HG03460 (cell line): Measurements from ENCODE around the gene NT5C2.
"Not testable (repeated sequence)": the region's sequence is repeated elsewhere in the genome, so short reads cannot be mapped to it uniquely, and the experiment has no call there.

Source experiments
- ATAC-seq: cut with Tn5 transposase; IDR thresholded peaks from one replicate; pipeline ENCODE4 v1.9.1; 2021; ENCODE audit not compliant: unreplicated experiment

NT5C2 gene

DNA sequence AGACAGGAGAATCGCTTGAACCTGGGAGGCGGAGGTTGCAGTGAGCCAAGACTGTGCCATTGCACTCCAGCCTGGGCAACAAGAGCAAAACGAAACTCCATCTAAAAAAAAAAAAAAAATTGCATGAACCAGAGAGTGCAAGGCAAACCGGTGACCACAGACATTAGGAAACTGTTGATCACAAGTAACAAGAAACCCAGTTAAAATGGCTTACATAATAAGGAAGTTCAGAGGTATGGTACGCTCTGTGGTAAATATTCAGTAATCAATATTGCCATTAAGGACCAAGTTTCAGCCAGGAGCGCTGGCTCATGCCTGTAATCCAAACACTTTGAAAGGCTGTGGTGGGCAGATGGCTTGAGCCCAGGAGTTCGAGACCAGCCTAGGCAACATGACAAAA lies 9.2 kb upstream of the NT5C2 start:
- ATAC-seq, result no peak

DNA sequence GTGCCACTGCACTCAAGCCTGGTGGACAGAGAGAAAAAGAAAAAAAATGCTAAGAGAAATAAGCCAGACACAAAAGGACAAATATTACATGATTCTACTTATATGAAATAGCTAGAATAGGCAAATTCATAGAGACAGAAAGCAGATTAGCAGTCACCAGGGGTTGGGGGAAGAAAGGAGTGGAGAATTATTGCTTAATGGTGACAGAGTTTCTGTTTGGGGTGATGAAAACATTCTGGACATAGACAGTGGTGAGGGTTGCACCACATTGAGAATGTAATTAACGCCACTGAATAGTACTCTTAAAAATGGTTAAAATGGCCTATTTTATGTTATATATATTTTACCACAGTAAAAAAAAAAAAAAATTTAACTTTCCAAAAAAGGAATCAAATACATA lies 6.4 kb upstream of the NT5C2 start:
- ATAC-seq, result no peak

DNA sequence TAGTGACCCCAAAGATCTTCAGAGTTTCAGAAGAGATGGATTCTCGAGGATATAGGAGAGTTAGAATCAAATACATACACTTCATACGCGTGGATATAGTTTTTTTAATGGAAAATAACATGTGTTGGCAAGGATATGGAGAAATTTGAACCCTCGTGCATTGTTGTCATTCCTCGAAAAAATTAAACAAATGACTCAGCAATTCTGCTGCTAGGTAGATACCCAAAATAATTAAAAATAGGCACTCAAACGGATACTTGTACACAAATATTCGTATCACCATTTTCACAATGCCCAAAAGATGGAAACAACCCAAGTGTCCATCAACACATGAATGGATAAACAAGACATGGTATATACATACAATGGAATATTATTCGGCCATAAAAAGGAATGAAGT lies 5.6 kb upstream of the NT5C2 start:
- no peak for ATAC-seq

DNA sequence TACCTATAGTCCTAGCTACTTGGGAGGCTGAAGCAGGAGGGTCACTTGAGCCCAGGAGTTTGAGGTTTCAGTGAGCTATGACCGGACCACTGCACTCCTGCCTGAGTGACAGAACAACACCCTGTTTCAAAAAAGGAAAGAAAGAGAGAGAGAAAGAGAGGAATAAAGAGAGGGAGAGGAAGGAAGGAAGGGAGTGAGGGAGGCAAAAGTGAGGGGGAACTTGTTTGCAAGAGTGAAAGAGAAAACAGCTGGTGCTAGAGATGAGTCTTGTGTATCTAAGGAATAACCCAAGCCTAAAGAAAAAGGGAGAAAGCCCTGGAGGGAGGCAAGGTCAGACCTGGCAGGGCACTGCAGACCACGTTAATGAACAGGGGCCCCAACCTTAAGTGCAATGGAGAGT lies 4.8 kb upstream of the NT5C2 start:
- no peak for ATAC-seq

DNA sequence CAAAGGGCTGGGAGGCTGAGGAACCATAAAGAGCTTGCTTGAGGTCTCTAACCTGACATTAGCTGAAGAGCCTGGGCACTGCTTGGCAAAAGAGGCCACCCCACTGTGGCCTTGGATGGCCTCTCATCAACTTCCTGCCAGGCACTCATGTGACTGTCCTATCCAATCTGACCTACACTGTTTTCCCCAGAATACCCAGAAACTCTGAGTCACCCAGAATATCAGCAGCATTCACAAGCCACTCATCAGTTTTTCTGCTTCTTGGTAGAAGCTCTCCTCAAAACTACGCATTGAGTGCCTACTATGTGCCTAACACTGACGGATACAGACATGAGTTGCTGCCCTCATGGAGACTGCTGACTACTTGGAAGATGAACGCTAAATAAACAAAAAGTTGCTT lies 4.1 kb upstream of the NT5C2 start:
- no peak for ATAC-seq

DNA sequence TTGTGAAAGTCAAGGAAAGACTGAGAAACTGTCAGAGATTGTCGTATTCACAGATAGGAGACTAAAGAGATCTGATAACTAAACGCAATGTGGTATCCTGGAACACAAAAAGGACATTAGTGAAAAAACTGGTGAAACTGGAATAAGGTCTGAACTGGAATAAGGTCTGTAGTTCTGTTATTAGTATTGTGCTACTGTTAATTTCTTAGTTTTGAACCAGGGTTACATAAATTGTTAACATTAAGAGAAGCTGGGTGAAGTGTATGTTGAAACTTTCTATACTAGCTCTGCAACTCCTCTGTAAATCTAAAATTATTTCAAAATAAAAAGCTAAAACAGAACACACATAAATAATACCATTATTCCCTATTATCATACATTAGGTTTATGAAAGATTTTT lies 3.4 kb upstream of the NT5C2 start:
- no peak for ATAC-seq

DNA sequence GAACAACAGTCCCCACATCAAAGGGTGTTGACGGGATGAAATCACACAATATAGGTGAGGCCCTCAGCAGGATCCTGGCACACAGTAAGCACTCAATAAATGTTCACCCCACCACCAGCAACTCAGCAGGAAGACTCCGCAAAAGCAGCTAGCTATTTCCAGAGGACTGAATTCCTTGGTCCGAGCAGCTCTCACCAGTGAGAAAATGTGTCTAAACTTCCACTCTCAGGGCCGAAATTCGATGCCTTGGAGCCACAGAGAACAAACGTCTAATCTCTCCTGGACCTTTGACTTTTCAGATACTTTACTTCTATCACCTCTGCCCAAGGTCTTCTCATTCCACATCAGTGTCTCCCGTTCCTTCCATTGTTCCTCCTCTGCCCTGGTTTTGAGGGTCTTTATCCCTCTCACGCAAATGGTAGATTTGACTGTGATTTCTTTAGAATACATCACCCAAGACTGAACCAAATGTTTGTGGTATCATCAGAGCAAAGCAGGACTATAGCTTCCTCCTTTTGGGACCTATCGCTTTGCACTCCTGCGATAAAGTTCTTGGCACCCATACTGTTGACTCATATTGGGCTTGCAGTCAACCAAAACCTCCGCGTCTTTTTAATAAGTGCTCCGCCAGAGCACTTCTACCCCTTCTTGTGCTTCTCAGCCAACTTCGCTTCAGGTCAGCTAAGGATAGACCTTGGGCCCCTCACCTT lies 903 bp upstream of the NT5C2 start:
- ATAC-seq, result no peak

DNA sequence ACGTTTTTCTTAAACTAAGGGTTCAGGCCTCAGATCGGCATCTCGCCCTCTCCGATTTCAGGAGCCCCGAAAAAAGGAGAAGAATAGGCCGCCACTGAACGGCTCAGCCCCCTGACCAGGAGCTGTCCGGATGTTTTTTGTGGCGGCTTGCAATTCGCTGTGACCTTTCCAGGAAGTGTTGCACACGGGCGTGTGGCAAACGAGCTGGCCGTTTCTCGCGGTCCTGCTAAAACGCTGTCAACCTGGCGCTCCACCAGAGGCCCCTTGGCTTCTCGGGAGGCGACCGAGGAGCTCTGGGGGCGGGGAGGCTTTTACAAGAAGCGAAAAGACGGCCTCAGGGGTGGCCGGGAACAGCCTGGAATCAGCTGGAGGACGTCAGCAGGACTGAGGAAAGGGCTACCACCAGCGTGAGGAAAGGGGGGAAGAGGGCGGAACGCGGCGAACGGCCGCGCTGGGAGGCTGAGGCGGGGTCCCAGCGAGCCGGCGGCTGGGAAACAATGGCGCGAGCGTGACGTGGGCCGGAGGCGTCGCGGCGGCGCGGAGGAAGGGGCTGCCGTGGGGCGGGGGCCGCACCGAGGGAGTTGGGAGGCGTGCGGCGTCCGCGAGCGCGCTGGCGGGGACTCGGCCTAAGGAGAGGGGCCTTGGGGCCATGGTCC lies 493 bp downstream of the NT5C2 start:
- peak; percentile 73 for ATAC-seq

DNA sequence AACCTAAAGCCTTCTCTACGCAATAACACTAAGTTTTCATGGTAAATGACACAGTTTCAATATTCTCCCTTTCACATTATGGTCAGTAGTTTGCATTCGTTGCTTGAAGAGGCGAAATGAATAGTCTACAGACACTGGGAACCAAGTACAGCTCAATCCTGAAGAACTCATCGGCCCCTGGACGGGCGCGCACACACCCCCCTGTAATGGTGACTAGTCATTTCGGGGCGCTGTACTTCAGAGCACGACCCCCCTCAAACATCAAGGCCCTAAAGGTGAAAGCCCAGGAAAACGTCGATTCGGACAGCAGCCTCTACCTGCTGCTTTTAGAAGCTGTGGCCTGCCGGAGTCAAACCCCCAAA lies 1.0 kb downstream of the NT5C2 start:
- ATAC-seq, result no peak

DNA sequence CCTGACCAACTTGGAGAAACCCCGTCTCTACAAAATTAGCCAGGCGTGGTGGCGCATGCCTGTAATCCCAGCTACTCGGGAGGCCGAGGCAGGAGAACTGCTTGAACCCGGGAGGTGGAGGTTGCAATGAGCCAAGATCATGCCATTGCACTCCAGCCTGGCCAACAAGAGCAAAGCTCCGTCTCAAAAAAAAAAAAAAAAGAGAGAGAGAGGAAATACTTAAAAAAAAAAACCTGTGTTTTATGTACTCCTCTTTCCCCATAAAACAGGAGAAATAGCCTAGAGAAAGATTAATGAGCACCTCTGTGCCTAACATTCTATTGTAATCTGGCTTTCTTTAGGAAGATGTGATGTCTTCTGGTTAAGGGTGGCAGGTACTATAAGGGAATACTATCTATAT lies 1.9 kb downstream of the NT5C2 start:
- not testable (repeated sequence) for ATAC-seq

DNA sequence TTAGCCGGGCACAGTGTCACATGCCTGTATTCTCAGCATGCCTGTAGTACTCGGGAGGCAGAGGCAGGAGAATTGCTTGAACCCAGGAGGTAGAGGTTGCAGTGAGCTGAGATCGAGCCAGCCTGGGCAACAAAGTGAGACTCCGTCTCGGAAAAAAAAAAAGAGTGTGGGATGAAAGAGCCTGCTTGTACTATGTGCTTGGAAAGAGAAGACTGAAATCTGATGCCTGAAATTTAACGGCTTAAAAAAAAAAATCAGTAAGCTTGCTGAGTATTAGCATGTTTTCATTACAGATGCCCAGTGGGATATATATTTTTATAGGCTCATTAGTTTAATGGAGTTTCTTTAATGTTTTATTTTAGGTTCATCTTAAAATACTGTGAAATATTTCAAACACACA lies 4.2 kb downstream of the NT5C2 start:
- no peak for ATAC-seq

DNA sequence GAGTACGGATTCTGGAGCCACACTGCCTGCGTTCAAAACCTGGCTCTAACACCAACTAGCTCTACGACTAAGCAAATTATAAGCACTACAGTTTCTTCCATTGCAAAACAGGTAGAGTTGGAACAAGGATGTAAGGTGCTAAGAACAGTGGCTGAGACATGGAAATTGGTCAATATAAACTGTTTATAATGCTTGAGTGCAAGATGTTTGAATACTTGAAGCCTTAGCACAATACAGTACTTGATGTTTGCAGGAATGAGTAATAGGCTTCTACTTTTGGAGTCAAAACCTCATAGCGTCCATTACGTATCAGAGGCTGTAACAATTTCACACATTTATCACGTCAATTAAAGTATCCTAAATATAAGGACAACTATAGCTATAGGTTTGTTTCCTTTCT lies 6.9 kb downstream of the NT5C2 start:
- no peak for ATAC-seq

DNA sequence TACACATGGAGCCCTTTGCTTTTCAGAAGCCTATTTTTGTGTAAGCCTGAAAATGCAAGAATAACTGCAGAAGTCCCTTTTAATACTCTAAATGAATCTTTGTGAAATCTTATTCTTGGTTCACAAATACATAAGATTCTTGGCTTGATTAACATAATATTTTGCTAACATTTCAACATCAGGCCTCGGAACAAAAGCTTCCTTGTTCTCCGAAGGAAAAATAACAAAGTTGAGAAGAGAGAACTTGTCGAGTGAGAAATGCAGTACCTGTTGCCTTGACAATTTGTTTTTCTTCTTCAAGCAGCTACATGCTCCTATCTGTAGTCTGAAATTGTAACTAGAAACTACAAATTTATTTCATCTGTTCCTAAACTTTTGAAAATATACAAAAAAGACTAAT lies 8.5 kb downstream of the NT5C2 start:
- no peak for ATAC-seq

DNA sequence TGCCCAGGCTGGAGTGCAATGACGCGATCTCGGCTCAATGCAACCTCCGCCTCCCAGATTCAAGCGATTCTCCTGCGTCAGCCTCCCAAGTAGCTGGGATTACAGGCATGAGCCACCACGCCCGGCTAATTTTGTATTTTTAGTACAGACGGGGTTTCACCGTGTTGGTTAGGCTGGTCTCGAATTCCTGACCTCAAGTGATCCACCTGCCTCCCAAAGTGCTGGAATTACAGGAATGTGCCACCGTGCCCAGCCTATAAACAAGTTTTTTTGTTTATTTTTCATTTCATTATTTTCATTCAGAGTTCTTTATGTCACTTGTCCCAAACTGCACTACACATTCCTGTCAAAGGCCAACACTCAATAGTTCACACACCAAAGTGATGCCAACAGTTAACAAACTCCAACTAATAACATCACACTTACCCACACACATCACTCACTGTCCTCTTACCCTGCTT lies 9.1 kb downstream of the NT5C2 start:
- not testable (repeated sequence) for ATAC-seq

DNA sequence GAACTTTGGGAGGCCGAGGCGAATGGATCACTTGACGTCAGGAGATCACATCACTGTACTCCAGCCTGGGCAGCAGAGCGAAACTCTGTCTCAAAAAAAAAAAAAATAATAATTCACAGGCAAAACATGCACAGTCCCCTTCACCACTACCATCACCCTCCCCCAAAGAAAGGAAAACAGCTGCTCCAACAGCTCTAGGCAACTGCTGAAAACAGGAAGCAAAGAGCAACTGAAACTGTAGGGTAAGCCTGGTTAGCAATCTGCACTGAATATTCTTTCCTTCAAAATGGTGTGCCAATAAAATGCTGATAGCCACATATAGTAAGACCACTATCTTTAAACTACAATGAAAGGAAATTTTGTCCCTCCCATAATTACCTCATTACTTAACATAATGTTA lies 11.8 kb downstream of the NT5C2 start:
- peak; percentile 87 for ATAC-seq

DNA sequence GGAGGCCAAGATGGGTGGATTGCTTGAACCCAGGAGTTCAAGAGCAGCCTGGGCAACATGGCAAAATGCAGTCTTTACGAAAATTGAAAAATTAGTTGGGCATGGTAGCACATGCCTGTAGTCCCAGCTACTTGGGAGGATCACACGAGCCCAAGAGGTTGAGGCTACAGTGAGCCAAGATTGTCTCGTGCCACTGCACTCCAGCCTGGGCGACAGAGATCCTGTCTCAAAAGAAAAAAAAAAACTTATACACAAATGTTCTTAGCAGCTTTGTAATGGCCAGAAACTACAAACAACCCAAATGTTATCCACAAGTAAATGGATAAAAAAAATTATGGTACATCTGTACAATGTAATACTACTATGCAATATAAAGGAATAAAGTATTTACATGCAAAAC lies 12.6 kb downstream of the NT5C2 start:
- ATAC-seq, result no peak

DNA sequence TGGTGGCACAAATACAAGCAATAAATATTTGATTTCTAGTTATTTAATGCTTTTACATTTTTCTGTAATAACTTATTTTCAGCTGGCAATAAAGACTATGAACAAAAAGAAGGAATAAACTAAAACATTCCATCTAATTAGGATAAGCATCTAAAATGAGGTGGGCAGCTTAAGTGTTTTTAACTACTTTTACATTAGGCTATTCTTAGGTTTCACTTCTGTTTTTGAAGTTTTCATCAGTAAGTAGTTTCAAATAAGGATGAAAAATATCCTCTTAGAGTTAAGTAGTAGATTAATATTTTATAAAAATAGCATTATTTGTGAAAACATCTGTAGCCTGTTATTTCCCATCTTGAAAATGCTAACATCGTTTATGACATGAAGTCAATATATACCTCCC lies 15.9 kb downstream of the NT5C2 start:
- ATAC-seq, result no peak

DNA sequence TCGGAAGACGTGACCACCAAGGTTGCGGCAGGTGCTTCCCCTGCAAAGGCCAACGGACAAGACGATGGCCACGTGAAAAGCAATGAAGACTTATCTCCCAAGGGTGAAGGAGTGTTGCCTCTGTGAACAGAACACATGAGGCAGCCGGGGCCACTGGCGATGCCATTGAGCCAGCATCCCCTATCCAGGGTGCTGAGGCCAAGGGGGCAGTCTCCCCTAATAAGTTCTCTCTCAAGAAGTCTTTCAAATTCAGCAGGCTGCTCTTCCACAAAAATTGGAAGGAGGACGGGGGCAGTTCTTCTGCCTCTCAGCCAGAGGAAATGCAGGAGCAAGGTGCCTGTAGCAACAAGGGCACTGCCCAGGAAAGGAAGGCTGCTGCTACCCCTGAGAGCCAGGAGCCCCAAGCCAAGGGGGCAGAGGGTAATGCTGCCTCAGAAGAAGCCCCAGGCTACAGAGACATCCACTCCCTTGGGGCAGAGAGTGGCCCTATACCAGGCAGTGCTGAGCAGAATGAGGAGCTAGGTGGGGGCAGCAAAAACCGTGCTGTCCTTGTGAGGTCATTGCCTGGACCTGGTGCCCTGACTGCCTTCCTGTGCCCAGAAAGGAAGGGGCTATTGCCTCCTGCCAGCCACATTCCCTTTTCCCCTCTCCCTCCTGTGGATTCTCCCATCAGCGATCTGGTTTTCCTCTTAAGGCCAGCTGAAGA lies 17.3 kb downstream of the NT5C2 start:
- no peak for ATAC-seq

DNA sequence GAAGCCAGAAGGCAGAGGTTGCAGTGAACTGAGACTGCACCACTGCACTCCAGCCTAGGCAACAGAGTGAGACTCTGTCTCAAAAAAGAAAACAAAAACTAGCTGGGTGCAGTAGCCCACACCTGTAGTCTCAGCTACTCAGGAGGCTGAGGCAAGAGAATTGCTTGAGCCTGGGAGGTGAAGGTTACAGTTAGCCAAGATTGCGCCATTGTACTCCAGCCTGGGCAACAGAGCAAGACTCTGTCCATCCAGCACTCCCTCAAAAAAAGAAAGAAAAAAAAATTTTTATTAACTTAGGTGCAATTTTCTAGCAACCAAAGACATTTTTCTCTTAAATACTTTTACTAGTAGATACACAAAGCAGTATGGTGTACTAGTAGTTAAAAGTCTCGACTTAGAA lies 18.7 kb downstream of the NT5C2 start:
- ATAC-seq, result not testable (repeated sequence)

DNA sequence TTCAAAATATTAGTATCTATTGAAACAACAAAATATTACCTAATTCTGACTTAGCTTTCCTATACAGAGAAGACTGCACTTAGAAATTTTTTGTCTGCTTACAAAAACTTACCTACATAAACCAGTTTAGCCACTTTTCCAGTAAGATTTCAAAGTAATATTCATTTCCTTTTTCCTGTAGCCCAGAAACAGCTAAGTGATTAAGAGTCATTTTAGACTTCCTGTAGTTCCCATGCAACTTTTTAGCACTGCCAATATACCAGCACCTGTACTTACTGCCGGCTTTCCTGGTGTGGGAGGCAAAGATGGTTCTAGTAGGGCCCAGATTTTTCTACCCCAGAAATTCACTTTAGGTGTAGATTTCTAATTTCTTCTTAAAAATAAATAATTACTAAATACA lies 21.8 kb downstream of the NT5C2 start:
- ATAC-seq, result no peak

DNA sequence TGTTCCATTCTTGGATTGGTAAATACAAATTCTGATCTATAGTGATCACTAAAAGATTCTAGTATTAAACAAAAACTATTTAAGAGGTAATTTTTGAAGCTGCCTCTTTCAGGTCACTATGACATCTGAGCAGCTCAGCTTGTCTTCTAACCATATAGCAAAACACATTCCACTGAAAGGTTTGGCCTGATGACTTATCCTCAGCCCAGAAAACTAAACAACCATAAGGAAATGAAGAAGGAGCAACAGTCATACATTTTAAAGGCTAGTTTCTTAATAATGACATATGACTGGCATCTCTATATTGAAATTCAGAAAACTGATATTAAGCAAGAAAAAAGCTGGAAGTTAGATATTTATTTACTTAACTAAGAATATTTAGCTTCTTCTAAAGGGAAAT lies 24.6 kb downstream of the NT5C2 start:
- ATAC-seq, result no peak

DNA sequence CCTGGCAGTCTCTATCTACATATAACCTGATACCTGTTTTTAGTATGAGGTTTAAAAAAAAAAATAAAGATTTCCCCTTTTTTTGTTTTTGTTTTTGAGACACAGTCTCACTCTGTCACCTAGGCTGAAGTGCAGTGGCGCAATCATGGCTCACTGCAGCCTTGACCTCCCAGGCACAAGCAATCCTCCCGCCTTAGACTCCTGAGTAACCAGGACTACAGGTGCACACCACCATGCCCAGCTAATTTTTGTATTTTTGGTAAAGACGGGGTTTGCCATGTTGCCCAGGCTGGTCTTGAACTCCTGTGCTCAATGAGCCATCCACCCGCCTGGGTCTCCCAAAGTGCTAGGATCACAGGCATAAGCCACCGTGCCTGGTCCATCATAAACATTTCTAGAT lies 25.5 kb downstream of the NT5C2 start:
- ATAC-seq, result not testable (repeated sequence)
